ENCODE measurements around the gene HSPB9.

- no peak for TF ChIP-seq POLR2A (IDR thresholded peaks at IDR 0.05)
- TF ChIP-seq CTCF (IDR thresholded peaks at IDR 0.05 in 8 of 11, conservative IDR thresholded peaks at IDR 0.05 in 3 of 11), result no peak
- no peak for TF ChIP-seq POLR2AphosphoS5 (IDR thresholded peaks at IDR 0.05)
These were observed 28.1 kb upstream of the HSPB9 start for GRCh38 chr17:42094375-42095069.
